K562 (cell line): ENCODE measurements around the gene NFATC1. TPM values are rescaled to one million over a fixed set of nuclear protein-coding genes. Genes with fewer than 3 reads are reported as not detected.

ENCODE experiments used
- HNRNPL ChIP-seq: fragments of 200-400 bp; formaldehyde crosslinking; IDR thresholded peaks from 2 replicates; pipeline ENCODE4 v1.6.1; 2017; ENCODE audit warnings: low read depth, mild to moderate bottlenecking, low read length
- RBM15 ChIP-seq: fragments of 200-400 bp; formaldehyde crosslinking; IDR thresholded peaks from 2 replicates; pipeline ENCODE4 v1.6.1; 2018; ENCODE audit warnings: mild to moderate bottlenecking, low read length, moderate library complexity; ENCODE audit not compliant: insufficient read depth
- TSHZ1 ChIP-seq: fragments of 250-450 bp; sonication (Bioruptor Pico); IDR thresholded peaks from 2 replicates; pipeline ENCODE4 v1.4.0; 2020; ENCODE audit warnings: mild to moderate bottlenecking, moderate library complexity
- ZNF518B ChIP-seq: fragments of 250-450 bp; sonication (Bioruptor Pico); IDR thresholded peaks from 2 replicates; pipeline ENCODE4 v1.5.0; 2021; ENCODE audit warnings: mild to moderate bottlenecking, moderate library complexity
- ZNF57 ChIP-seq: fragments of 450-650 bp; formaldehyde crosslinking; IDR thresholded peaks from 2 replicates; pipeline ENCODE4 v1.4.0; 2020; ENCODE audit warnings: mild to moderate bottlenecking, moderate library complexity
- polyA plus RNA-seq, 8 experiments: library from polyadenylated mRNA; depleted of rRNA in 4 of 8; stranded (reverse) in 5 of 8; unstranded in 3 of 8; fragments of >200 nt; fragmentation: Nextera tagmentation in 2 of 8; fragmentation: Illumina TruSeq in 1 of 8; extraction: Ambion mirVana in 2 of 8; extraction: Trizol in 1 of 8; gene quantifications; 2 replicates each; pipeline versions ENCODE4 v1.2.1 to v1.2.3, GENCODE V29; 2011 to 2014; ENCODE audit warnings: inconsistent platforms in 1 of 8, missing spikeins in 1 of 8
- total RNA-seq, 7 experiments: library from RNA; depleted of rRNA in 6 of 7; stranded (reverse); fragments of >200 nt in 6 of 7; fragmentation: Illumina TruSeq in 2 of 7; extraction: Trizol in 2 of 7; gene quantifications; 2 replicates each; pipeline versions ENCODE4 v1.2.1 to v1.2.3, GENCODE V29; 2011 to 2021; ENCODE audit warnings: low replicate concordance in 1 of 7
- TF ChIP-seq, protein P1 (sequence below): fragments of 250-450 bp; sonication (Bioruptor Pico); IDR thresholded peaks from 2 replicates; pipeline ENCODE4 v1.8.0; 2022; ENCODE audit warnings: inconsistent platforms
- TF ChIP-seq, protein P2 (sequence below): fragments of 250-450 bp; sonication (Bioruptor Pico); IDR thresholded peaks from 2 replicates; pipeline ENCODE4 v1.8.0; 2021; ENCODE audit warnings: moderate library complexity, mild to moderate bottlenecking, inconsistent platforms
- TF ChIP-seq, protein P3 (sequence below): sonication (generic); formaldehyde crosslinking; IDR thresholded peaks from 2 replicates; pipeline ENCODE4 v1.8.1; 2023; ENCODE audit warnings: mild to moderate bottlenecking, missing genetic modification reagents

The NFATC1 gene
- total and polyA plus RNA-seq, 9 of the 15 experiments (the other 6 are each of a cell fraction or from before 2014, with no cell fraction given) = 1.1 to 16.4 (median 2.5) TPM

GRCh38 chr18:79518028-79518682 is 122.4 kb downstream of the NFATC1 start (continued):
- TF ChIP-seq, protein P1, sequence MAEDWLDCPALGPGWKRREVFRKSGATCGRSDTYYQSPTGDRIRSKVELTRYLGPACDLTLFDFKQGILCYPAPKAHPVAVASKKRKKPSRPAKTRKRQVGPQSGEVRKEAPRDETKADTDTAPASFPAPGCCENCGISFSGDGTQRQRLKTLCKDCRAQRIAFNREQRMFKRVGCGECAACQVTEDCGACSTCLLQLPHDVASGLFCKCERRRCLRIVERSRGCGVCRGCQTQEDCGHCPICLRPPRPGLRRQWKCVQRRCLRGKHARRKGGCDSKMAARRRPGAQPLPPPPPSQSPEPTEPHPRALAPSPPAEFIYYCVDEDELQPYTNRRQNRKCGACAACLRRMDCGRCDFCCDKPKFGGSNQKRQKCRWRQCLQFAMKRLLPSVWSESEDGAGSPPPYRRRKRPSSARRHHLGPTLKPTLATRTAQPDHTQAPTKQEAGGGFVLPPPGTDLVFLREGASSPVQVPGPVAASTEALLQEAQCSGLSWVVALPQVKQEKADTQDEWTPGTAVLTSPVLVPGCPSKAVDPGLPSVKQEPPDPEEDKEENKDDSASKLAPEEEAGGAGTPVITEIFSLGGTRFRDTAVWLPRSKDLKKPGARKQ (CRISPR knock-in tag) = no peak
- TF ChIP-seq, protein P2, sequence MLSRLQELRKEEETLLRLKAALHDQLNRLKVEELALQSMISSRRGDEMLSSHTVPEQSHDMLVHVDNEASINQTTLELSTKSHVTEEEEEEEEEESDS (CRISPR knock-in tag) = no peak
- TF ChIP-seq RBM15 = no peak
- no peak for TF ChIP-seq TSHZ1
- TF ChIP-seq, protein P3, sequence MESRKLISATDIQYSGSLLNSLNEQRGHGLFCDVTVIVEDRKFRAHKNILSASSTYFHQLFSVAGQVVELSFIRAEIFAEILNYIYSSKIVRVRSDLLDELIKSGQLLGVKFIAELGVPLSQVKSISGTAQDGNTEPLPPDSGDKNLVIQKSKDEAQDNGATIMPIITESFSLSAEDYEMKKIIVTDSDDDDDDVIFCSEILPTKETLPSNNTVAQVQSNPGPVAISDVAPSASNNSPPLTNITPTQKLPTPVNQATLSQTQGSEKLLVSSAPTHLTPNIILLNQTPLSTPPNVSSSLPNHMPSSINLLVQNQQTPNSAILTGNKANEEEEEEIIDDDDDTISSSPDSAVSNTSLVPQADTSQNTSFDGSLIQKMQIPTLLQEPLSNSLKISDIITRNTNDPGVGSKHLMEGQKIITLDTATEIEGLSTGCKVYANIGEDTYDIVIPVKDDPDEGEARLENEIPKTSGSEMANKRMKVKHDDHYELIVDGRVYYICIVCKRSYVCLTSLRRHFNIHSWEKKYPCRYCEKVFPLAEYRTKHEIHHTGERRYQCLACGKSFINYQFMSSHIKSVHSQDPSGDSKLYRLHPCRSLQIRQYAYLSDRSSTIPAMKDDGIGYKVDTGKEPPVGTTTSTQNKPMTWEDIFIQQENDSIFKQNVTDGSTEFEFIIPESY (CRISPR knock-in tag) = no peak
- TF ChIP-seq HNRNPL = no peak
- no peak for TF ChIP-seq ZNF518B (CRISPR knock-in tag)
- TF ChIP-seq ZNF57 (CRISPR knock-in tag) = no peak
